ENCODE results near the gene AIM2.
"Not testable (repeated sequence)": the region's sequence is repeated elsewhere in the genome, so short reads cannot be mapped to it uniquely, and the experiment has no call there.

The AIM2 gene

DNA sequence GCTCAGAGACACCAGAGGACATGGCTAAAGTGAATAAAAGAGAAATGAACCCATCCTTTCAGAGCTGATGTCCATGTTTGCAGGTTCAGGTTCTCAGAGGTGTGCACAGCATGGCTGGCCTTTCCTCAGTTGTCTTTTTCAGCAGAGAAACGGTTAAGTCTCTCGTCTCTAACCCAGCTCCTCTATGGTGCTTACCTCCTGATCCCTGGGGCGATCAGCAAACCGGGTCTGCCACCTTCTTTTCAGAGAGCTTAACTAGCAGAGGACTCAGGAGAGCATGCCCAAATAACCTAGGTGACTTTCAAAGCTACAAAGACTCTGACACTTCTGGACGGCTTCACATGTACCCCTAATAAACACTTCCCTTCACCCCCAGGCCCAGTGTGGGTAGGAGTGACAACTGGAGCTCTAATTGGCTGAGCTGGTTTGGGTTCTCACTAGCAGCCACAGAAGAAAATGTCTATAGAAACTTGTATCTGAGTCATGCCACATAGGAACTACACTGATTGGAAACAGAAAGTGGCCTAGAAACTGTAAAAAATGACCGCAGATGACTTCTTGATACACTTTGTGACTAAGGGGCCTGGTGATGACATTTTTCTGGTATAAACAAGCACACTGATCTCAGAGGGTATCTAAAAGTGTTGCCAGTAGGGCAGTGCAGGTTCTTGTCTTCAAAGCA is at the start of gene AIM2:
Gene AIM2, minus strand, starts transcription at position 329 of the 682 bp plus-strand sequence. CDS start 3,267 bp downstream, outside the sequence.
- DNase-seq, result no peak

GRCh38 chr1:159123587-159123986 is 47.0 kb upstream of the AIM2 start:
- no peak for DNase-seq

GRCh38 chr1:159122005-159122621 is 45.5 kb upstream of the AIM2 start:
- DNase-seq, result no peak

GRCh38 chr1:159121526-159121925 is 45.0 kb upstream of the AIM2 start:
- DNase-seq, result no peak

- no peak for DNase-seq
These were observed 43.8 kb upstream of the AIM2 start for GRCh38 chr1:159120317-159120716.

DNA sequence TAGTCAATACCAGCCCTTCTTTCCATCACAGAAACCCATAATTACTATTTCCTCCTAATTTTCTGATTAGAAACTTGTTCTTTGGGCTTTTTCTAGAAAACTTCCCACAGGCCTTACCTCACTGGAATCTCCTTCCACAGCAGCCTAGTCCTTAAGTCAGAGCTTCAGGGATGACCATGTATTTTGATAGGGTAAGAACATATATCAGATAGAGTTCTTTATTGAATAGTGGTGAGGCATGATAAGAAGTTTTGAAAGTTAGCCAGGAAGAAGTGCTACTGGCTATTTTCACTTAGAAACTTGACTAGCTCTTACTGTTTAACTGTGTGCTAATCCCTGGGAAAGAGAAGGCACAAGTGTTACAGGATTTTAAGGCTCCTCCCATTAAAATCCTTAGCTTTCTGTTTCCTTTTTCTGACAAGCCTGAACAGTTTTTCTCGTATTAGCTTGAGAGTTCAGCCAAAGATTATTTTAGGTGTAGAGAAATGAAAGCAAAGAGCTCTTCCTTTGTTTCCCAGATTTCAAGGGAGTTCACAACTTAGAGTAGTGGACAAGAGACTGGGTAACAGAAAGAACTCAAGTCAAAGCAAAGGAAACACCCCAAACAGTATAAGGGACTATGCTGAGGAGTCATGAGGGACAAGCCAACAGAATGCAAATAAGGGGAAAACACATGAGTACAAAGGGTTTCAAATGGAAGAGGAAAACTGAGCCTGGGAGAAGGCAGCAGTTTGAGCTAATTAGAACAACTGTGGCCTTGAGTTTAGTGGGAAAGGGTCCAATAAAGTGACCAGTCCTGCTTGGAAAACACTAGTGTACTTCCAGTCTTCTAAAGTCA is 37.2 kb upstream of the AIM2 start:
- no peak for DNase-seq

DNA sequence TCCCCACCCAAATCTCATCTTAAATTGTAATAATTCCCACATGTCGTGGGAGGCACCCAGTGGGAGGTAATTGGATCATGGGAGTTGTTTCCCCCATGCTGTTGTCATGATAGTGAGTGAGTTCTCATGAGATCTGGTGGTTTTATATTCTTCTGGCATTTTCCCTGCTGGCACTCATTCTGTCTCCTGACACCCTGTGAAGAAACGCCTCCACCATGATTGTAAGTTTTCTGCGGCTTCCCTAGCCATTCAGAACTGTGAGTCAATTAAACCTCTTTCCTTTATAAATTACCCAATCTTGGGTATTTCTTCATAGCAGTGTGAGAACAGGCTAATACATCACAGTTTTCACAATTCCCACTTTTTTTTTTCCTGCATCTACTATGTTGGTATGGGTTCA is 26.5 kb upstream of the AIM2 start:
- not testable (repeated sequence) for DNase-seq

GRCh38 chr1:159100589-159100988 is 24.0 kb upstream of the AIM2 start:
- DNase-seq, result no peak

GRCh38 chr1:159098596-159098995 is 22.0 kb upstream of the AIM2 start:
- no peak for DNase-seq

DNA sequence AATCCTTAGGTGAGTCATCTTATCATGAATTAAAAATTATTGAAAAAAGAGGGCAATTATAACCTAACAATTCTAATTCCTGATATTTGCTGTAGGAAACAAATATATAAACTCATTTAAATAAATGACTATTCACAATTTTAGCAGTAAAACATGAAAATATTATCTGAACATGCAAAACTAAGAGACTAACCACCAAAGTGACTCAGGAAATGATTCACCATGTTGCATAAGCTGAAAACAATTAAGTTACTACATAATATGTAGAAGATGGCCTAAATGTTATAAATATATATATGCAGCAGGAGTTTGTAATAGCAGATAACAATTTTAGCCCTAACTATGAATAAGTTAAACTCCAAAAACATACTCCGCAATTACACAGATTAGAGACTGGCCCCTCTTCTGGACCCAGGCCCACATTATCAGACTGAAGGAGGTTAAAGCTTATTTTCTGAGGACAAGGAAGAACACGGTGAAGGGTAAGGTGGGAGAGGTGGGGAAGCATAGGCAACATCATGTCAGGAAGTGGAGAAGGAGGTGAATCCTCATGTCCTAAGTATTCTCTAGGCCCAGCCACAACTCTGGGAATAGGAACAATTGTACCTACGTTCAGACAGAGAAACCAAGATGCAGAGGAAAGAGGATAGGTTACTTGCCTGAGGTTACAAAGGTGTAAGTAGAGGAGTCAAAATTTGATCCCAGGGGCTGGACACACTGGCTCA is 15.6 kb upstream of the AIM2 start:
- DNase-seq, result no peak

- DNase-seq, result no peak
These were observed 15.1 kb upstream of the AIM2 start for GRCh38 chr1:159091607-159092031.

GRCh38 chr1:159091180-159091560 is 14.6 kb upstream of the AIM2 start:
- DNase-seq, result no peak

DNA sequence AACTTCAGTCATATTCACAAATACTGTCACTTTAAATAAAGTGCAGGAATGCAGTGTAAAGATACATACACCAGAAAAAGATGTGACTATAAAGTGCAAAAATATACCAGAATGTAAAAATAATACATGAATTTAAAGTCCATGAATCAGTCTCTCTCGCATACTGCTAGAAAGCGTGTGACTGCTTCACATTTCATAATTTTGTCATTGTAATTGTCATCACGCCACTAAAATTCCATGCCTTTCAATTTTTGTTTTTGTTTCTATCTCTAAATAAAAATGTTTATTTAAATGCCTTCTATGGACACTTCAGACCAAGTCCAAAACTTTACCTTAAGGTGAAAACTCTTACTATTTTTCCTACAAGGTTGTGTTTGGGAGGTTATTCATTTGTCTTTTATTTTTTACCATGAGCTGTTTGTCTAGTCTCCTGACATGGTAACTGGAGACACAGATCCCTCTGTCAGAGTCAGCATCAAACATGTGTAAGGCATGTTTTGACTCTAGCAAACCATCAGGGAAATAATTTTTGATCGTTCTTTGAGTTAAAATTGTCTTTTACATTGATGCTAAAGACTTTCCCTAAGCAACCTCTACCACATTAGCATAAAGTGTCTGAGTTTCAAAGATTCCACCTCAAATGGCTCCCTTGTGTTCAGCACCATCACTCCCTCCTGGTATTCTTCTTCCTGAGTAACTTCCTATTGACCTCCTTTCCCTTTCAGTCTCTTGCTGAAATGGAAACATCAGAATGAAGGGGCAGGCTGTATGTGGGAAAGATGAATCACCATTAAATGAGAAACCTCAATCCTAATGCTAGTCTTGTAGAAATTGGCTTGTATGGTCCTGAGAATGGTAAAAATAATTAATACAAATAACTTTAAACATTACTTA is 14.0 kb upstream of the AIM2 start:
- no peak for DNase-seq

DNA sequence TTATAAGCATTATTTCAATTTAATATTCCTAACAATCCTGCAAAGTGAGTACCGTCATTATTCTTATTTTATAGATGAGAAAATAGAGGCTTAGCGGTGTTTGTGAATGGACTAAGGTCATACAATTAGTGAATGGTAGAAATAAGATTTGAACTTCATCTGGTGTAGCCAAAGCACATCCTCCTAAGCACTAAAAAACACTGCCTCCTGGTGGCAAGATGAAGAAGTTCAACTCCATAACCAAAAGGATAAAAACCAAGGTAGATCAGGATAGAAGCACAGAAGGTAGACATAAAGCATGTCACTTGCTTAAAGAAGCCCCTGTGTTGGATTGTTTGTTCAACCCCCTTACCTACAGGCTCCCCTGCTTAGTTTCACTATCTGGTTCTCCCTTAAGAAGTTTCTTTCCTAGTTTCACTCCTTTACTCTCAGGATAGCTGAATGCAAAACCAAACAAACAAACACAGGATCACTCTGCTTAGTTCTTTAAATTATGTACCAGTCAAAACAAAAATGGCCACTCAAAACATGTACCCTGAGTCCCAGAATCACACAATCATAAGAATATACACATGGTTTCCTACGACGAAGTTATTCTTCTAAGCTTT is 12.7 kb upstream of the AIM2 start:
- no peak for DNase-seq

DNA sequence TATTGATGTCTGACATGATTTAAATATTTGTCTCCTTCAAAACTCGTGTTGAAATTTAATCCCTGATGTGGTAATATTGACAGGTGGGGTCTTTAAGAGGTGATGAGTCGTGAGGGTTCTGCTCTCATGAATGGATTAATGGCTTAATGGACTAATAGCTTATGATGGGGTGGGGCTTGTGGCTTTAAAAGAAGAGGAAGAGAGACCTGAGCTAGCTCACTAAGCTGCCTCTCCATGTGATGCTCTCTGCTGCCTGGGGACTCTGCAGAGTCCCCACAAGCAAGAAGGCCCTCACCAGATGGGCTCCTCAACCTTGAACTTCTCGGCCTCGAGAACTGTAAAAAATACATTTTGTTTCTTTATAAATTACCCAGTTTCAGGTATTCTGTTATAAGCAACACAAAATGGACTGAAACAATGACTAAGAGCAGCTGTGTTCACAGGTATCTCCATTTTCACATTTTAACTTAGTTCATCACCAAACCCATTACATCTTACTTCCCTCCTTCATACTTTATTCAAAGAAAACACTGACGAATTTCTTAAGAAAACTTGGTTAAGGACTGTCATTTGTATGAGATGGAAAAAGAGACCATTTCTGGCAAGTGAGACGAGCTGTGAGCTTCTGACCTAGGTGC is 12.1 kb upstream of the AIM2 start:
- no peak for DNase-seq

- no peak for DNase-seq
These were observed 11.5 kb upstream of the AIM2 start for GRCh38 chr1:159088050-159088449.

DNA sequence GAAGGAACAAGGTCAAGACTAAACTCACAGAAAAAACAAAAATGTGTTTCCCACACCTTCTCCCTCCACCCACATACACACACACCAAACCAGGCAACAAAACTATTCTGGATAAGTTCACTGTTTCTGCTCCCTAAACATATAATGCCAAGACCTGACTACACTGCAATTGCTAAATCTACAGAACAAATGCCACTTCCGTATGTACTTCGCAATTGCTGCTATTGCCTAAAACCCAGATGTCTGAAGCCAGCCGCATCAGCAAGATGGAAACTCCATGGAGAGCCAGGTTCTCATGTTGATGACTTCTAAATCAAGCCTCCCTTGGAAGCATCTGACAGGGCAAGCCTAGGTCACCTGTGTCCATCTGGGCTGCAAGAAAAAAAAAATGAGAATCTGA is 8.3 kb upstream of the AIM2 start:
- no peak for DNase-seq

DNA sequence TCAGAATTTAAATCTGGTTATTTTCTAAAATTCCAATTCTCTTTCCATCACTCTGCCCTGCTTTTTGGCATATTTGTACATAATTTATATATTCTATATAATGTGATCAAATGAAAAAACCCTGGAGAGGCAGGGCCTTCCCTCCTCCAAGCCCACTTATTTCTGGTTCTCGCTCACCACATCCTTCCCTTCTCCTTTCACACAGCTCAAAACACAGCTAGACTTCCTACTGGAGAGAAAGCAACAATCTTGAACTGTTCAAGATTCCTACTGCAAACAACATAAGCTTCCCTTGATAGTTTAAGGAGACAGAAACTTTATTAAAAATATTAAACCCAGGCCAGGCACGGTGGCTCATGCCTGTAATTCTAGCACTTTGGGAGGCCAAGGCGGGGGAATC is 7.6 kb upstream of the AIM2 start:
- DNase-seq, result no peak

DNA sequence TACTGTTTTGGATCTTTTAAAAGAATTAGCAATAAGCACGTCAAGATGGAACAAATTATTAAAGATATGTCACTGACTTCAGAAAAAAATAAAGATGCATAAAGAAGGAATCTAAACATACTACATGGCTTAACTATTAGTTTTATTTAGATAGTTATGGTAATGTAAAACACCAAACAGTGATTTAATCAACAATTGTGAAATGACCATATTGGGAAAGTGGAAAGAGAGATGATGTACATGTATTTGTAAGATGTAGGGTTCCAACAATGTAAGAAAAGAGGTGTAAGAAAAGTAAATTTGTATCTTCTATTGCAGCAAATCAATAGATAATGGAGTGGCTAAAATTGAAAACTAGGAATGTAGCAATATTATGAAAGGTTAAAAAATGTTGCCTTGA is 6.4 kb upstream of the AIM2 start:
- no peak for DNase-seq

GRCh38 chr1:159081626-159082025 is 5.1 kb upstream of the AIM2 start:
- DNase-seq, result no peak

GRCh38 chr1:159079525-159079924 is 3.0 kb upstream of the AIM2 start:
- no peak for DNase-seq
